DND-41 (cell line): ENCODE data around the gene SLC8A3.

Source experiments
- CTCF ChIP-seq: IDR thresholded peaks from 2 replicates; pipeline ENCODE4 v1.5.1; 2012; ENCODE audit warnings: borderline replicate concordance, low read length, moderate library complexity, mild to moderate bottlenecking; ENCODE audit not compliant: poor library complexity, severe bottlenecking; ENCODE audit errors: extremely low read depth
- EZH2 ChIP-seq: IDR thresholded peaks from 3 replicates; pipeline ENCODE4 v1.6.1; 2012; ENCODE audit warnings: borderline replicate concordance, low read depth, mild to moderate bottlenecking, moderate library complexity, low read length, inconsistent platforms; ENCODE audit not compliant: severe bottlenecking

DNA sequence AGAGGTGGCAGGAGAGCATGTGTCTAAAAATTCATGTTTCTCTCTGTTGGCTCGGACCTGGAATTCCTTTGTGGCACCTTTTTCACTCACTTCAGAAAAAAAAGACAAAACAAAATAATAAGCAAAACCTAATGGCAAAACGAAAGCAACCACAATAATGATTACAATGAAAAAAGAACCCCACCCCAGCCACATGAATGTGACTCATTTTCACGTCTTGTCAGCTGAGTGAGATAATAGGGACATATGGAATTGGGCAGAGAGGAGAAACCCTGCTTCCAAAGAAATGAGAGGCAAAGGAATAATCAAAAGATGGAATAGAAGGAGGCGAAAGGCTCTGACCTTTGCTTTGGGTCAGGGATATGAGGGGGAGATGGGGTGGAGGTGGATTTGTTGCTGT lies 143.4 kb downstream of the SLC8A3 start:
- TF ChIP-seq CTCF (no peak), EZH2 (no peak)
